Kidney (tissue), 14 donors: ENCODE data around the gene RFT1. TPM values are rescaled to one million over a fixed set of nuclear protein-coding genes. Genes with fewer than 3 reads are reported as not detected.

Experiments used
- DNase-seq, 5 donors: peaks; one replicate each; pipeline ENCODE4 v3.0.0-alpha.2; 2013 to 2020
- FAIRE-seq: peaks from 2 replicates; lab custom pipeline; 2012; peaks lifted over from hg19 to GRCh38; lab: Jason Lieb, UNC
- H3K27ac ChIP-seq, 2 donors: one replicate each; pipeline ENCODE4 v1.7.0; 2013; ENCODE audit warnings: low read depth in 2 of 2, low read length in 2 of 2, inconsistent platforms in 1 of 2
- H3K27me3 ChIP-seq: one replicate; pipeline ENCODE4 v1.7.1; 2013; ENCODE audit warnings: low read length, inconsistent platforms; ENCODE audit not compliant: control insufficient read depth, insufficient read depth
- H3K36me3 ChIP-seq, 3 donors: one replicate each; pipeline versions ENCODE4 v1.7.0 to v1.7.1; 2013; ENCODE audit warnings: low read length in 3 of 3, control low read depth in 1 of 3, inconsistent platforms in 1 of 3; ENCODE audit not compliant: insufficient read depth in 3 of 3, control insufficient read depth in 2 of 3
- H3K4me1 ChIP-seq, 3 donors: one replicate each; pipeline versions ENCODE4 v1.7.0 to v1.7.1; 2013; ENCODE audit warnings: low read length in 3 of 3, inconsistent platforms in 1 of 3, low read depth in 1 of 3; ENCODE audit not compliant: control insufficient read depth in 2 of 3, insufficient read depth in 2 of 3
- H3K4me3 ChIP-seq, 3 donors: one replicate each; pipeline versions ENCODE4 v1.7.0 to v1.8.1; 2013; ENCODE audit warnings: low read length in 3 of 3, control low read depth in 1 of 3, inconsistent platforms in 1 of 3
- H3K9ac ChIP-seq, 3 donors: one replicate each; pipeline versions ENCODE4 v1.7.0 to v1.7.1; 2013; ENCODE audit warnings: low read length in 3 of 3, control low read depth in 1 of 3, inconsistent platforms in 1 of 3
- H3K9me3 ChIP-seq, 3 donors: one replicate each; pipeline versions ENCODE4 v1.7.0 to v1.7.1; 2013; ENCODE audit warnings: low read length in 3 of 3, control low read depth in 1 of 3, inconsistent platforms in 1 of 3; ENCODE audit not compliant: control insufficient read depth in 2 of 3, insufficient read depth in 1 of 3
- CTCF ChIP-seq: IDR thresholded peaks from 3 replicates; pipeline ENCODE4 v1.5.1; 2012; ENCODE audit warnings: mild to moderate bottlenecking, moderate library complexity, borderline replicate concordance; ENCODE audit not compliant: insufficient read depth; ENCODE audit errors: extremely low read depth
- intact Hi-C: fragments of 100-400 bp; cut with DNase I; formaldehyde crosslinking; loops from one replicate; pipeline ENCODE4 v1.11.1; 2022
- polyA plus RNA-seq: library from polyadenylated mRNA; stranded (reverse); fragments of 350-450 nt; fragmentation: Illumina TruSeq; extraction: RNeasy Lipid Tissue Mini Kit (QIAGEN cat#74804); gene quantifications from one replicate; pipeline ENCODE4 v1.2.3, GENCODE V29; 2014; ENCODE audit warnings: low read depth, low replicate concordance; ENCODE audit not compliant: insufficient read depth
- total RNA-seq: library from RNA; stranded (reverse); fragmentation: NEBNext Ultra II Directional; extraction: Animal tissue kit (Norgen Biotek cat#: 25700); gene quantifications from one replicate; pipeline ENCODE4 v1.2.1, GENCODE V29; 2021
- donor health status: control.
- donor health status: control.
- donor health status: control.
- donor health status: control.
- donor health status: control.
- donor health status: DM: yes; HTN: yes; CAD: no.
- donor health status: Normal renal cell carcinoma (clear cell type).

The RFT1 gene
- total and polyA plus RNA-seq, 2 donors from 2014 or later: 14.7 to 22.8 TPM

GRCh38 chr3:53039376-53039752 lies 90.9 kb downstream of the RFT1 start:
- DNase-seq (no peak), FAIRE-seq (no peak)
- no peak overlapping the region for H3K4me3 ChIP-seq
- TF ChIP-seq CTCF: no peak
- H3K36me3 ChIP-seq: no peaks in the 10 kb centered on the region
- peaks cover 0 to 14% (median 8%) of the 10 kb centered on the region in 3 donors for H3K4me1 ChIP-seq
- H3K27ac ChIP-seq: no peak overlapping the region
- no peak overlapping the region for H3K9ac ChIP-seq
- H3K27me3 ChIP-seq: no peaks in the 10 kb centered on the region
- H3K9me3 ChIP-seq: no peaks in the 10 kb centered on the region
- intact Hi-C loops: no loop called here

GRCh38 chr3:53038679-53039375 lies 91.4 kb downstream of the RFT1 start:
- FAIRE-seq (no peak), DNase-seq (no peak)
- H3K27me3 ChIP-seq: no peaks in the 10 kb centered on the region
- no peak overlapping the region for H3K4me3 ChIP-seq
- H3K4me1 ChIP-seq: peaks cover 0 to 10% (median 5%) of the 10 kb centered on the region in 3 donors
- no peaks in the 10 kb centered on the region for H3K36me3 ChIP-seq
- H3K27ac ChIP-seq: no peak overlapping the region
- no peaks in the 10 kb centered on the region for H3K9me3 ChIP-seq
- no peak overlapping the region for H3K9ac ChIP-seq
- intact Hi-C loops: no loop called here
- no peak for TF ChIP-seq CTCF

Other genes with a start within 250 kb of the RFT1 start
- gene STIMATE, start 232.9 kb downstream of the RFT1 start, total RNA-seq: 21.4 TPM
- 23.3 TPM for gene STIMATE, start 232.9 kb downstream of the RFT1 start, polyA plus RNA-seq
- 16.0 TPM for gene SFMBT1, start 84.4 kb downstream of the RFT1 start, total RNA-seq
- gene SFMBT1, start 84.4 kb downstream of the RFT1 start, polyA plus RNA-seq: 3.4 TPM
- gene PRKCD, start 30.8 kb upstream of the RFT1 start, total RNA-seq: 26.6 TPM
- gene PRKCD, start 30.8 kb upstream of the RFT1 start, polyA plus RNA-seq: 29.1 TPM
- 182 TPM for gene TKT, start 125.6 kb upstream of the RFT1 start, total RNA-seq
- 224 TPM for gene TKT, start 125.6 kb upstream of the RFT1 start, polyA plus RNA-seq
- 21.0 TPM for gene DCP1A, start 217.1 kb upstream of the RFT1 start, total RNA-seq
- gene DCP1A, start 217.1 kb upstream of the RFT1 start, polyA plus RNA-seq: 4.9 TPM